Activated CD4-positive, alpha-beta T cell treated with anti-CD3 and anti-CD28 coated beads, Interleukin-2, amount 10 ng/mL, durations not matched to agents 7 days and 5 days (primary cell): ENCODE measurements around the gene RARG. TPM values are rescaled to one million over a fixed set of nuclear protein-coding genes. Genes with fewer than 3 reads are reported as not detected.
A peak's percentile ranks its signal among the peaks of the same experiment; 100 is the strongest.
"Not testable (repeated sequence)": the region's sequence is repeated elsewhere in the genome, so short reads cannot be mapped to it uniquely, and the experiment has no call there.

Source experiments
- CTCF ChIA-PET: fragments of 350-600 bp; sonication (Branson Sonifier 250); formaldehyde crosslinking; loops from one replicate; lab custom pipeline; 2021; ENCODE audit warnings: antibody characterized with exemption; lab: Charles Lee
- POLR2A ChIA-PET: fragments of 350-600 bp; sonication (Branson Sonifier 250); formaldehyde crosslinking; loops from one replicate; lab custom pipeline; 2021; ENCODE audit warnings: antibody characterized with exemption; lab: Charles Lee
- DNase-seq: peaks from one replicate; pipeline ENCODE4 v3.0.0-alpha.2; 2020
- H3K27ac Mint-ChIP-seq: one replicate; pipeline ENCODE4 v1.8.0; 2021; ENCODE audit warnings: mild to moderate bottlenecking, moderate library complexity, mixed read lengths
- H3K27me3 Mint-ChIP-seq: one replicate; pipeline ENCODE4 v1.8.0; 2021; ENCODE audit warnings: mixed read lengths
- H3K36me3 Mint-ChIP-seq: one replicate; pipeline ENCODE4 v1.8.0; 2021; ENCODE audit warnings: low read depth, mixed read lengths
- H3K4me1 Mint-ChIP-seq: one replicate; pipeline ENCODE4 v1.8.0; 2021; ENCODE audit warnings: mixed read lengths
- H3K4me3 Mint-ChIP-seq: one replicate; pipeline ENCODE4 v1.8.0; 2021; ENCODE audit warnings: mild to moderate bottlenecking, moderate library complexity, mixed read lengths
- H3K9me3 Mint-ChIP-seq: one replicate; pipeline ENCODE4 v1.8.0; 2021; ENCODE audit warnings: mixed read lengths
- total RNA-seq, 2 experiments: library from RNA; stranded (reverse); gene quantifications; one replicate each; pipeline ENCODE4 v1.2.3, GENCODE V29; 2021

The RARG gene
- total RNA-seq, 2 experiments from 2014 or later, result 58.3 to 59.7 TPM

DNA sequence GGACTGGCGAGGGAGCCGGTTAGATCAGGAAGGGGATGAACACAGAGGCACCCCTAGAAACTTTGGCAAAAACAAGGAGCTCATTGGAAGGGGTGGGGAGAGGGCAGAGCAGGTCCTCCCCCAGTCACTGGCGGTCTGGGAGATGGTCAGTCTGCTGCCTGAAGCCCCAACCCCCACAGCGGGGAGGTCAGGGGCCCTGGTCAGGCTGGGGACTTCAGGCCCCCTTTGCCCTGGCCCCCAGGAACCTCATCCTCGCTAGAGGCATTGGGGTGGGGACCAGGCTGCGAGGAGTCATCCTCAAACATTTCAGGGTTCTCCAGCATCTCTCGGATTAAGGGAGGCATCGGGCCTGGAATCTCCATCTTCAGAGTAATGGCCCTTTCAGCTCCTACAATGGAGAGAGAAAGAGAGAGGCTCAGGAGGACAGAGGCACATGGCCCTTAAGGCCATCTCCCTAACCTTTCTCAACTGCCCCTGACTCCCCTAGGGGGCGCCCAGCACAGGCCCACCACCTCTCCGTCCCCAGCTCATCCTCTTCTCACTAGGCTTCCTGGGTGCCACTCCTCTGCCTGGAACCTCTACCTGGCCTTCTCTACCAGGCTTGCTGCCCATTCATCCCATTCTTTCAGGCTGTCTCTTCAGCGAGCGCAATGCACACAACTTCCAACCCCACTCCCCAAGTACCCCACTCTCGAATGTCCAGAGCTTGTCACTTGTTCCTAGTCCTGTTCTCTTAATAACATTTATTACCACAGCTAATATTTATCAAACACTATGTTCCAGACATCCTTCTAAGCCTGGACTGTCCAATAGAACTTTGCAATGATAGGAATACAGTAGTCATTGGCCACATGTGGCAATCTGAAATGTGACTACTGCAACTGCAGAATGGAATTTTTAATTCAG lies 20.3 kb downstream of the RARG start:
- Mint-ChIP-seq H3K9me3 (no peaks in the 10 kb centered on the region), H3K4me3 (no peak overlapping the region), H3K27ac (peak overlapping the region; percentile 15), H3K27me3 (no peaks in the 10 kb centered on the region), H3K4me1 (peaks cover 92% of the 10 kb centered on the region), H3K36me3 (peaks cover 72% of the 10 kb centered on the region)
- DNase-seq, result no peak
- ChIA-PET POLR2A (no interaction called here), CTCF (interaction anchor here (0.5 to 12.6 kb wide), 23 partner anchors 8 to 248 kb away, joined by 3 to 117 read pairs (median 5); partner anchors contain the start of genes AAAS, ESPL1 and PFDN5)

DNA sequence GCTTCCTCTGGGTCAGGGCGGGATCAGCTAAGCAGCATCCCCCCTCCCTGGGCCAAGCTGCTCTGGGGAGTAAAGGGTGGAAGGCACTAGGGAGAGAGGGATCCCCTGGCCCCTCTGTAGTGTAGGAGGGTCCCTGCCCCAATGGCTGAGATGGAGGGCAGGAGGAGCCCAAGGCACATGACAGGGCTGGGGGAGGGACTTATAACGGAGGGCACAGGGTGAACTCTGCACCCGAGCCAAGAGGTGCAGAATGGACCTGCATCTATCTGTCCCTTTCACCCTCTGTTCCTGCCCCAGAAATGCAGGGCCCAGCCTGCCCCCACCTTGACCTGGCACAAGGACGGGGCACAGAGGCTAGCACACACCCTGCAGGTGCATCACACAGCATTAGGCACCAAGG lies 21.2 kb downstream of the RARG start:
- Mint-ChIP-seq H3K9me3 (no peaks in the 10 kb centered on the region), H3K27me3 (no peaks in the 10 kb centered on the region), H3K36me3 (peaks cover 72% of the 10 kb centered on the region), H3K27ac (no peak overlapping the region), H3K4me1 (peaks cover 85% of the 10 kb centered on the region), H3K4me3 (no peak overlapping the region)
- POLR2A ChIA-PET, result no interaction called here
- DNase-seq, result no peak
- CTCF ChIA-PET, result interaction anchor here (1.0 to 12.6 kb wide), 7 partner anchors 22 to 110 kb away, joined by 3 to 117 read pairs (median 7); partner anchors contain the start of genes AAAS and ESPL1

DNA sequence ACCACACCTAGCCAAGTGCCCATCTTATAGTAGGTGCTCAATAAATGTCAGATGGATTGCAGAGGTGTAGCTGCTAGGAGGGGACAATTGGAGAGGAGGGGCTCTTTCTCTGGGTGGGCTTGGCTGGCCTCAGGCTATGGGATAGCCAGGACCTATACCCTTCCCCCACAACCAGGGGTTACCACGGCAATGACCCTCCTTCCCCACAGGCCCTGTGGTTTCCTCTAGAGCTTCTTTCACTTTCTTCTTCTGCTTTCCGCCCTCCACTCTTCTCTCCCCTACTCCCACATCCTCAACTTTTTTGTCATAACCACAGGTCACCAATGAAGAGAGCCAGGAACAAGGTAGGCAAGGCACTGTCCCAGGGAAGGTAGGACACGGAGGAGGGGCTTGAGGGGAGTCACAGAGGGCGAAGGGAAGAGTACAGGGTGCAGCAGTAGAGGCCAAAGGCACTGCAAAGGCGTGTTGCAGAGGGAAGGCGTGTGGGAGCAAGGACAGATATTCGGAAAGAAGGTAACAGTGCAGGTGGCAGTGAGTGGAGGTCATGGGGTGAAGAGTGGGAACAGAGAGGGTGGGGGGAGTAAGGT lies 23.0 kb downstream of the RARG start:
- ChIA-PET CTCF (interaction anchor here (0.6 to 11.0 kb wide), 11 partner anchors 10 to 112 kb away, joined by 3 to 94 read pairs (median 4); partner anchors contain the start of genes AAAS, ESPL1 and PFDN5), POLR2A (interaction anchor here (0.9 to 1.0 kb wide), 2 partner anchors 11 to 59 kb away, joined by 5 read pairs; partner anchors contain the start of gene ESPL1)
- peak; percentile 67 for DNase-seq
- peaks cover 67% of the 10 kb centered on the region for H3K36me3 Mint-ChIP-seq
- H3K27me3 Mint-ChIP-seq, result no peaks in the 10 kb centered on the region
- peaks cover 77% of the 10 kb centered on the region for H3K4me1 Mint-ChIP-seq
- no peaks in the 10 kb centered on the region for H3K9me3 Mint-ChIP-seq
- H3K4me3 Mint-ChIP-seq, result peak overlapping the region; percentile 71
- peak overlapping the region; percentile 83 for H3K27ac Mint-ChIP-seq

GRCh38 chr12:53208435-53208834 lies 23.6 kb downstream of the RARG start:
- ChIA-PET POLR2A (interaction anchor here (0.6 to 1.0 kb wide), 3 partner anchors 12 to 92 kb away, joined by 3 to 5 read pairs (median 5); partner anchors contain the start of gene ESPL1), CTCF (interaction anchor here (0.6 to 11.0 kb wide), 14 partner anchors 9 to 409 kb away, joined by 3 to 94 read pairs (median 4); partner anchors contain the start of genes AAAS, ESPL1 and PFDN5)
- Mint-ChIP-seq H3K27me3 (no peaks in the 10 kb centered on the region), H3K4me1 (peaks cover 77% of the 10 kb centered on the region), H3K36me3 (peaks cover 68% of the 10 kb centered on the region), H3K27ac (peak overlapping the region; percentile 83), H3K4me3 (peak overlapping the region; percentile 71), H3K9me3 (no peaks in the 10 kb centered on the region)
- no peak for DNase-seq

DNA sequence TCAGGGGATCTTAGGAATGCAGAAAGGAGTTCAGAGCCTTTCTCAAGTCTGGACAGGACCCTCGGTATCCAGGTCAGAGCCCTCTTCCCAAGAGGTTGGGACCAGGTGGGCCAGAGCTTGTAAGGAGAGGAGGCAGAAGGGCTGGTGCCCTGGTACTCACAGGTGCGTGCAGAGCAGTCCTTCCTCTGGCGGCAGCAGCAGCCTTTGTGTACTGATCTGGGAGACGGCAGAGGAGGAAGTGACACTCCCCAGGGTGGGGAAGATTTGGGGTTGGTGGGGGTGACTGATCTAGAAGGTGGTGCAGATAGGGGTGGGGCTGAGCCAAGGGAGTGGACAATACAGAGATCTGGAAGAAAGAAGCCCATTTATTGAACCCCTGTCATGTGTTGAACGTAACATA lies 25.0 kb downstream of the RARG start, which contains the start of gene ITGB7:
TSS of gene ITGB7 (minus strand) at position 210 of the 400 bp plus-strand sequence. CDS start 6,808 bp downstream, outside the sequence.
- ChIA-PET POLR2A (no interaction called here), CTCF (interaction anchor here (1.2 to 11.0 kb wide), 8 partner anchors 9 to 138 kb away, joined by 3 to 94 read pairs (median 4); partner anchors contain the start of gene AAAS)
- DNase-seq, result peak; percentile 82
- no peaks in the 10 kb centered on the region for H3K9me3 Mint-ChIP-seq
- peak within 1 kb of the TSS; percentile 87 for H3K27ac Mint-ChIP-seq
- peaks cover 78% of the 10 kb centered on the region for H3K4me1 Mint-ChIP-seq
- peak within 1 kb of the TSS; percentile 84 for H3K4me3 Mint-ChIP-seq
- no peaks in the 10 kb centered on the region for H3K27me3 Mint-ChIP-seq
- H3K36me3 Mint-ChIP-seq, result peaks cover 63% of the 10 kb centered on the region

DNA sequence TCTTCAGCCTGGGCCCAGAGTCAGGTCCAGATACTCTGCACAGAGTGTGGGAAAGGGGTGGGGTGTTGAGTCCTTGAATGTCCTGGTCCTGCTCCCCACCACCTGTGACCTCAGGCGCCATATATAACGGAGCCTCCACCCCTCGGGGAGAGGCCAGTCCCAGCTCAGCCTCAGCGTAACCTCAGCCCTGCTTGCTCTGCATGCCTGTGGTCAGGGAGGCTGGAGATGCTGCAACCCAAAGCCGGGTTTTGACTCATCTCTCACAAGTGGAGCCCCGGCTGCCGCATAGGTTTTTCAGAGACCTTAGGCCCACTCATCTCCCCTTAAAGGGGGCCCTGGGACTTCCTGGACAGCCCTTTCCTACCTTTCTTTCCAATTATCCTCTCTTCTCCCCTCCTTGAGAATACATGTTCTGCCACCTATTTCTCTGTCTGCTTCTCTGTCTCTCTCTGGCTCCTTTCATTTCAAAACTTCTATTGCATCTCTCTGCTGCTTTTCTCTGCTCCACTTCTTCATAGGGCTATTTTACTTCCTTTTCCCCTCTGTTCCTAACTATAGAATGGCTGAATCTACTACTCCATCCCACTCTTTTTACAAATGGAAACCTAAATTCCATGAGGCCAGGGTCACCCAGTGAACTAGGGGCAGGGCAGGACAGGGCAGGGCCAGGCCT lies 26.1 kb downstream of the RARG start:
- Mint-ChIP-seq H3K27me3 (no peaks in the 10 kb centered on the region), H3K4me1 (peaks cover 78% of the 10 kb centered on the region), H3K9me3 (no peaks in the 10 kb centered on the region), H3K27ac (peak overlapping the region; percentile 87), H3K36me3 (peaks cover 60% of the 10 kb centered on the region), H3K4me3 (peak overlapping the region; percentile 84)
- ChIA-PET POLR2A (no interaction called here), CTCF (interaction anchor here (0.5 to 2.2 kb wide), 10 partner anchors 8 to 118 kb away, joined by 3 to 9 read pairs (median 4); partner anchors contain the start of genes CSAD and ZNF740)
- DNase-seq, result peak; percentile 82

DNA sequence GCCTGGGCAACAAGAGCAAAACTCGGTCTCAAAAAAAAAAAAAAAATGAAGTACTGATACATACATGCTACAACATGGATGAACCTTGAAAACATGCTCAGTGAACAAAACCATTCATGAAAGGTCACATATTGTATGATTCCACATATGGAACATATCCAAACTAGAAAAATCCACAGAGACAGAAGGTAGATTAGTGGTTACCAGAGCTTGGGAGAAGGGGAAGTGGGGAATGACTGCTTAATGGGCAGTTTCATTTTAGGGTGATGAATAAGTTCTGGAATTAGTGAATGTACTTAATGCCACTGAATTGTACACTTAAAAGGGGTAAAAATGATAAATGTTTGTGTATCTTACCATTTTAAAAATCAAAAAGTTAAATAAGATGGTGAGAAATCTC lies 27.7 kb downstream of the RARG start:
- peaks cover 78% of the 10 kb centered on the region for H3K4me1 Mint-ChIP-seq
- H3K36me3 Mint-ChIP-seq, result peaks cover 62% of the 10 kb centered on the region
- no peak for DNase-seq
- POLR2A ChIA-PET, result no interaction called here
- no peaks in the 10 kb centered on the region for H3K27me3 Mint-ChIP-seq
- H3K27ac Mint-ChIP-seq, result no peak overlapping the region
- H3K4me3 Mint-ChIP-seq, result peak overlapping the region; percentile 84
- CTCF ChIA-PET, result interaction anchor here (0.7 to 2.2 kb wide), 5 partner anchors 9 to 97 kb away, joined by 3 to 9 read pairs (median 6); no protein-coding TSS in a partner anchor
- no peaks in the 10 kb centered on the region for H3K9me3 Mint-ChIP-seq

- H3K27ac Mint-ChIP-seq, result peak overlapping the region; percentile 67
- H3K4me3 Mint-ChIP-seq, result not testable (repeated sequence)
- CTCF ChIA-PET, result interaction anchor here (1.2 to 5.0 kb wide), 3 partner anchors 11 to 17 kb away, joined by 3 to 27 read pairs (median 4); no protein-coding TSS in a partner anchor
Observed at GRCh38 chr12:53202316-53202715, 29.7 kb downstream of the RARG start.

GRCh38 chr12:53201639-53202038 lies 30.4 kb downstream of the RARG start:
- Mint-ChIP-seq H3K27me3 (no peaks in the 10 kb centered on the region), H3K9me3 (no peaks in the 10 kb centered on the region), H3K4me3 (peak overlapping the region; percentile 50), H3K4me1 (peaks cover 77% of the 10 kb centered on the region), H3K27ac (peak overlapping the region; percentile 67), H3K36me3 (peaks cover 77% of the 10 kb centered on the region)
- no peak for DNase-seq
- POLR2A ChIA-PET, result interaction anchor here (0.8 kb wide), 1 partner anchor 21 kb away, joined by 5 read pairs; the partner anchor contains the start of genes CSAD and ZNF740
- CTCF ChIA-PET, result interaction anchor here (1.2 to 5.0 kb wide), 3 partner anchors 11 to 18 kb away, joined by 3 to 27 read pairs (median 4); no protein-coding TSS in a partner anchor

More at GRCh38 chr12:53202316-53202715, 29.7 kb downstream of the RARG start:
- not testable (repeated sequence) for DNase-seq, H3K27me3 Mint-ChIP-seq, H3K9me3 Mint-ChIP-seq
- Mint-ChIP-seq H3K4me1 (peaks cover 77% of the 10 kb centered on the region), H3K36me3 (peaks cover 75% of the 10 kb centered on the region)
- POLR2A ChIA-PET, result interaction anchor here (0.8 kb wide), 1 partner anchor 21 kb away, joined by 5 read pairs; the partner anchor contains the start of genes CSAD and ZNF740

DNA sequence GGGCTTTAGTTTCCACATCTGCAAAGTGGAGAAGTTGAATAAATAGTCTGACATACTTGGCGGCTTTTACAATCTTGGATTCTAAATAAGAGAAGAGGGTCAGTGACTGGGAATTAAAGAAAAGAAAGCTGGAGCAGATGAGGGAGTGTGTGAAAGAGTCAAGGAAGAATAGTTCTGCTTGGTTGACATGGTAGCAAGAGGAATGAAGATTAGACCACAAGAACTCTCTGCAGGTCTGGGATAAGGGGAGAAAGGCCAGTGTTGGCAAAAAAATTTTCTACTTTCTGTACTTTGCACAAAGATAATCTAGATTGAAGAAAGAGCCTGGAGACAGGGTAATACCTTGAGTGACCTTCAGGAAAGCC lies 30.9 kb downstream of the RARG start:
- DNase-seq, result no peak
- Mint-ChIP-seq H3K4me1 (peaks cover 82% of the 10 kb centered on the region), H3K27me3 (no peaks in the 10 kb centered on the region), H3K9me3 (no peaks in the 10 kb centered on the region), H3K36me3 (peaks cover 77% of the 10 kb centered on the region), H3K4me3 (peak overlapping the region; percentile 70), H3K27ac (peak overlapping the region; percentile 90)
- CTCF ChIA-PET, result interaction anchor here (1.7 to 5.0 kb wide), 2 partner anchors 12 to 18 kb away, joined by 4 to 27 read pairs; no protein-coding TSS in a partner anchor
- POLR2A ChIA-PET, result no interaction called here

GRCh38 chr12:53200458-53201176 lies 31.4 kb downstream of the RARG start:
- Mint-ChIP-seq H3K4me3 (peak overlapping the region; percentile 70), H3K9me3 (no peaks in the 10 kb centered on the region), H3K27me3 (no peaks in the 10 kb centered on the region), H3K4me1 (peaks cover 82% of the 10 kb centered on the region), H3K27ac (peak overlapping the region; percentile 90), H3K36me3 (peaks cover 77% of the 10 kb centered on the region)
- CTCF ChIA-PET, result interaction anchor here (1.8 to 5.0 kb wide), 2 partner anchors 12 to 121 kb away, joined by 8 to 27 read pairs; partner anchors contain the start of gene AAAS
- POLR2A ChIA-PET, result no interaction called here
- DNase-seq, result peak; percentile 51
